NT2/D1 (cell line): ENCODE results near the gene CAMTA1.

Experiments
- DNase-seq: peaks from one replicate; pipeline ENCODE4 v3.0.0-alpha.2; 2011; ENCODE audit warnings: low read depth, low spot score
- H3K27me3 ChIP-seq: 2 replicates; pipeline ENCODE4 v1.6.0; 2011; ENCODE audit warnings: mild to moderate bottlenecking; ENCODE audit not compliant: insufficient read length, insufficient read depth
- H3K36me3 ChIP-seq: 2 replicates; pipeline ENCODE4 v1.6.1; 2011; ENCODE audit warnings: mild to moderate bottlenecking, low read length, mixed read lengths; ENCODE audit not compliant: insufficient read depth, insufficient read length
- H3K4me1 ChIP-seq: 2 replicates; pipeline ENCODE4 v1.5.1; 2011; ENCODE audit not compliant: insufficient read depth, insufficient read length
- H3K4me3 ChIP-seq: 2 replicates; pipeline ENCODE4 v1.5.1; 2011; ENCODE audit warnings: low read depth; ENCODE audit not compliant: insufficient read length
- H3K9ac ChIP-seq: 2 replicates; pipeline ENCODE4 v1.6.0; 2011; ENCODE audit warnings: low read depth; ENCODE audit not compliant: insufficient read length
- H3K9me3 ChIP-seq: 2 replicates; pipeline ENCODE4 v1.5.1; 2011; ENCODE audit warnings: mild to moderate bottlenecking, low read length; ENCODE audit not compliant: insufficient read depth
- SUZ12 ChIP-seq: IDR thresholded peaks from 2 replicates; pipeline ENCODE4 v1.6.1; 2011; ENCODE audit not compliant: insufficient read length, insufficient read depth; ENCODE audit errors: extremely low read depth
- YY1 ChIP-seq: IDR thresholded peaks from 2 replicates; pipeline ENCODE4 v1.6.1; 2011; ENCODE audit not compliant: insufficient read length, insufficient read depth
- ZNF274 ChIP-seq: IDR thresholded peaks from 2 replicates; pipeline ENCODE4 v1.6.1; 2011; ENCODE audit warnings: mild to moderate bottlenecking, low read depth, low read length

CAMTA1 gene

GRCh38 chr1:7234471-7234755 is 449.2 kb downstream of the CAMTA1 start:
- no peaks in the 10 kb centered on the region for H3K36me3 ChIP-seq
- no peak overlapping the region for H3K4me3 ChIP-seq
- no peaks in the 10 kb centered on the region for H3K27me3 ChIP-seq
- TF ChIP-seq YY1 (no peak), ZNF274 (no peak)
- no peak overlapping the region for H3K9ac ChIP-seq
- H3K9me3 ChIP-seq: no peaks in the 10 kb centered on the region
- DNase-seq: no peak
- no peaks in the 10 kb centered on the region for H3K4me1 ChIP-seq

GRCh38 chr1:7235871-7236517 is 450.7 kb downstream of the CAMTA1 start:
- Histone ChIP-seq H3K4me1 (no peaks in the 10 kb centered on the region), H3K9me3 (no peaks in the 10 kb centered on the region), H3K4me3 (no peak overlapping the region), H3K36me3 (no peaks in the 10 kb centered on the region), H3K9ac (no peak overlapping the region), H3K27me3 (no peaks in the 10 kb centered on the region)
- TF ChIP-seq YY1 (no peak), ZNF274 (no peak), SUZ12 (no peak)
- no peak for DNase-seq

DNA sequence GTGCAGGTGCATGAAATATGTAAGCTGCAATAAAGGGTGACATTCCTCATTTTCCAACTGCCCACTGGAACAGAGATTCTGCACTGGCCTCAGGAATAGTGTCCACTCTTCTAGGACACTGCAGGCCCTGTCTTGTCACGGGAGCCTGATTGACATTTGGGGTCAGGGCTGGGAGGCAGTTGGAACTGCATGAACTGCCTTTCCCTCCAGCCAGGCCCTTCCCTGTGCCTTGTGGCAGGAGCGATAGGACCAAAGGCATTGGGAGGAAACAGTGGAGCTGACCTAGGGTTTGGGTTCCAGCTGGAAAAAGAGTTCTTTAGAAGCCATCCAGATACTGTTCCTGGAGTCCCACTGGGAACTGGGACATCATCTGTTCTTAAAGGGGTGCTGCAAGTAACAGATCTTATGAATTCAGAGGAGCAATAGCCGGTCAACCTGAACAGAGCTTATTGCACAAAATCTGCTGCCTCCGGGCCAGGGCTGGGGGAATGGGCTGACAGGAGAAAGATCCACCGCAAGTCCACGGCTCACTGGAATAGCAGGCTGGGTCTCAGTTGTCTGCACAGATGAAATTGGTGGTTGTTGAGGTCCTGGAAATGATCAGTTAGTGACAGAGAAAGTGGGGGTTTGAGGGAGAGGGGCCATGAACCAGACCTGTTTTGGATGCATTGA is 451.7 kb downstream of the CAMTA1 start:
- Histone ChIP-seq H3K9ac (no peak overlapping the region), H3K27me3 (no peaks in the 10 kb centered on the region), H3K4me1 (no peaks in the 10 kb centered on the region), H3K9me3 (no peaks in the 10 kb centered on the region), H3K36me3 (no peaks in the 10 kb centered on the region), H3K4me3 (no peak overlapping the region)
- no peak for DNase-seq
- TF ChIP-seq SUZ12 (no peak), ZNF274 (no peak), YY1 (no peak)

- Histone ChIP-seq H3K27me3 (no peaks in the 10 kb centered on the region), H3K36me3 (no peaks in the 10 kb centered on the region), H3K9ac (no peak overlapping the region), H3K9me3 (no peaks in the 10 kb centered on the region), H3K4me1 (no peaks in the 10 kb centered on the region), H3K4me3 (no peak overlapping the region)
- no peak for TF ChIP-seq SUZ12
- TF ChIP-seq YY1: no peak
- no peak for TF ChIP-seq ZNF274
- DNase-seq: no peak
Observed at GRCh38 chr1:7247158-7247557, 461.9 kb downstream of the CAMTA1 start.

DNA sequence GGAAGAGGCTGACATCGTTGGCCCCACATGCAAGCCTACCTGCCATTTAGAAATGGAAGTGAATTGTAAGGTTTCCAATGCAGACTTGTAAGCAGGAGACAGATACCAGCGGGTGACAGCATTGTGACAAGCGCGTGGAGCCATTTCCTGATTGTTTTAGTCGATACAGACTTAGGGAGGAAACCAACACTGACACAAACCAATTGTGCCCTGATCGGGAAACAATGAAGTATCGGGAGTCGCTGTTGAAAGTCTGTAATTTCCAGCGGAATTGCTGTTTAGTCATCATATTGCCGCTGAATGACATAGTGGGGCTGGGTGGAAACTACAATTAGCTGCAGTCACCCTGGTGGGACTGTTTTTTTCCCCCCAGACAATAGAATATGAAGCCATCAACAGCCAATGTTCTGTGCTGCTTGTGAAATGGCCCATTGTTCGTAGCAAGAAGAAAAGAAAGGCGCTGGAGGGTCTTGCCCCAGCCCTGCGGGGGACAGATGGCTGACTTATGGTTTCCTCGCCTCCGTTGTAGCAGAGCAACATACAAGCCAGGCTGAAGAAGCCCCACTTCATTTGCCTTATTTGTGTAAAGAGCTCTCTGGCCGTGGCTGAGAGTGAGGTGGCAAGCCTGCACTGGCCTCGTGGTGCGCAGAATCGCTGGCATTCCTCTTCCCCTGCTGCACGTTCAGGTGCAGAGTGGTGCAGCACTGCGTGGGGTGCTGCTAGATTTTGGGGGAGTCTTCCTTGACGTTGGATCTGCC is 462.7 kb downstream of the CAMTA1 start:
- no peaks in the 10 kb centered on the region for H3K27me3 ChIP-seq
- DNase-seq: no peak
- H3K4me3 ChIP-seq: no peak overlapping the region
- no peak overlapping the region for H3K9ac ChIP-seq
- TF ChIP-seq SUZ12 (no peak), YY1 (no peak)
- no peaks in the 10 kb centered on the region for H3K4me1 ChIP-seq
- no peaks in the 10 kb centered on the region for H3K9me3 ChIP-seq
- no peaks in the 10 kb centered on the region for H3K36me3 ChIP-seq

GRCh38 chr1:7248549-7249199 is 463.4 kb downstream of the CAMTA1 start:
- no peak for DNase-seq
- no peak for TF ChIP-seq SUZ12
- TF ChIP-seq ZNF274: no peak
- TF ChIP-seq YY1: no peak
- no peak overlapping the region for H3K9ac ChIP-seq
- H3K4me1 ChIP-seq: peaks cover 3% of the 10 kb centered on the region
- no peaks in the 10 kb centered on the region for H3K27me3 ChIP-seq
- H3K9me3 ChIP-seq: no peaks in the 10 kb centered on the region
- no peaks in the 10 kb centered on the region for H3K36me3 ChIP-seq
- H3K4me3 ChIP-seq: no peak overlapping the region

- TF ChIP-seq ZNF274 (no peak), SUZ12 (no peak), YY1 (no peak)
- Histone ChIP-seq H3K9ac (no peak overlapping the region), H3K4me3 (no peak overlapping the region), H3K27me3 (no peaks in the 10 kb centered on the region), H3K9me3 (no peaks in the 10 kb centered on the region), H3K4me1 (peaks cover 3% of the 10 kb centered on the region), H3K36me3 (no peaks in the 10 kb centered on the region)
- no peak for DNase-seq
Observed at GRCh38 chr1:7249516-7249915, 464.3 kb downstream of the CAMTA1 start.
